DND-41 (cell line): ENCODE data around the gene TP63.

Experiments
- CTCF ChIP-seq: IDR thresholded peaks from 2 replicates; pipeline ENCODE4 v1.5.1; 2012; ENCODE audit warnings: borderline replicate concordance, low read length, moderate library complexity, mild to moderate bottlenecking; ENCODE audit not compliant: poor library complexity, severe bottlenecking; ENCODE audit errors: extremely low read depth
- EZH2 ChIP-seq: IDR thresholded peaks from 3 replicates; pipeline ENCODE4 v1.6.1; 2012; ENCODE audit warnings: borderline replicate concordance, low read depth, mild to moderate bottlenecking, moderate library complexity, low read length, inconsistent platforms; ENCODE audit not compliant: severe bottlenecking

- TF ChIP-seq CTCF (no peak), EZH2 (no peak)
Observed at GRCh38 chr3:189702066-189702646, 71.0 kb downstream of the TP63 start.
